Thyroid gland (tissue), 4 donors: ENCODE measurements around the gene CLCN3.

Source experiments
- POLR2A ChIP-seq, 2 donors: fragments of 450-650 bp; IDR thresholded peaks; one replicate each; pipeline ENCODE4 v1.6.1; 2017; ENCODE audit warnings: antibody characterized with exemption in 2 of 2, mild to moderate bottlenecking in 2 of 2, moderate library complexity in 1 of 2
- TF ChIP-seq, protein P1 (sequence below), 6 experiments: fragments of 200-600 bp in 3 of 6; fragments of 450-650 bp in 3 of 6; sonication (generic) in 3 of 6; IDR thresholded peaks; one replicate each; pipeline ENCODE4 v1.5.1; 2016 to 2019; ENCODE audit warnings: antibody characterized with exemption in 6 of 6, mild to moderate bottlenecking in 2 of 6, inconsistent platforms in 1 of 6, moderate library complexity in 1 of 6

DNA sequence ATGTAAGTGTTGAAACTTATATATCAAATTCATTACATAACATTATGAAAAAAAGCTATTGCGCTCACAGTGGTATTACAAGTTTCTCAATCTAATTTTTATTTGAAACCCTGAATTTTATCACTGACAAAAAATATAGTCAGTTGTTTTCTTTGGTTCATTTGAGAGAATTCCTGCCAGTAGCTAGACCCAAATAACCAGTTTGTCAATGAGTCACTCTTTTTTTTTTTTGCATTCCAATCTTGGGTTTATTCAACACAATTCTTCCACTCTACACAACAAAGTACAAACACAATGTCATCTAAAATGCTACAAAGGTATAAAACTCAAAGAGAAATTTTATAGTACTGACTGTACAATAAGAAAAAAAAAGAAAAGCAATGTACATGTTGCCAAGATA, 124.2 kb downstream of the CLCN3 start:
- TF ChIP-seq, protein P1, sequence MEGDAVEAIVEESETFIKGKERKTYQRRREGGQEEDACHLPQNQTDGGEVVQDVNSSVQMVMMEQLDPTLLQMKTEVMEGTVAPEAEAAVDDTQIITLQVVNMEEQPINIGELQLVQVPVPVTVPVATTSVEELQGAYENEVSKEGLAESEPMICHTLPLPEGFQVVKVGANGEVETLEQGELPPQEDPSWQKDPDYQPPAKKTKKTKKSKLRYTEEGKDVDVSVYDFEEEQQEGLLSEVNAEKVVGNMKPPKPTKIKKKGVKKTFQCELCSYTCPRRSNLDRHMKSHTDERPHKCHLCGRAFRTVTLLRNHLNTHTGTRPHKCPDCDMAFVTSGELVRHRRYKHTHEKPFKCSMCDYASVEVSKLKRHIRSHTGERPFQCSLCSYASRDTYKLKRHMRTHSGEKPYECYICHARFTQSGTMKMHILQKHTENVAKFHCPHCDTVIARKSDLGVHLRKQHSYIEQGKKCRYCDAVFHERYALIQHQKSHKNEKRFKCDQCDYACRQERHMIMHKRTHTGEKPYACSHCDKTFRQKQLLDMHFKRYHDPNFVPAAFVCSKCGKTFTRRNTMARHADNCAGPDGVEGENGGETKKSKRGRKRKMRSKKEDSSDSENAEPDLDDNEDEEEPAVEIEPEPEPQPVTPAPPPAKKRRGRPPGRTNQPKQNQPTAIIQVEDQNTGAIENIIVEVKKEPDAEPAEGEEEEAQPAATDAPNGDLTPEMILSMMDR (IDR thresholded peaks at IDR 0.05): no peak
- no peak for TF ChIP-seq POLR2A (IDR thresholded peaks at IDR 0.05)
